MV-4-11 (cell line): ENCODE results near the gene USP51.
"Not testable (repeated sequence)": the region's sequence is repeated elsewhere in the genome, so short reads cannot be mapped to it uniquely, and the experiment has no call there.

Source experiments
- DNase-seq: peaks from one replicate; lab custom pipeline; 2025; lab: John Stamatoyannopoulos, UW

The USP51 gene

DNA sequence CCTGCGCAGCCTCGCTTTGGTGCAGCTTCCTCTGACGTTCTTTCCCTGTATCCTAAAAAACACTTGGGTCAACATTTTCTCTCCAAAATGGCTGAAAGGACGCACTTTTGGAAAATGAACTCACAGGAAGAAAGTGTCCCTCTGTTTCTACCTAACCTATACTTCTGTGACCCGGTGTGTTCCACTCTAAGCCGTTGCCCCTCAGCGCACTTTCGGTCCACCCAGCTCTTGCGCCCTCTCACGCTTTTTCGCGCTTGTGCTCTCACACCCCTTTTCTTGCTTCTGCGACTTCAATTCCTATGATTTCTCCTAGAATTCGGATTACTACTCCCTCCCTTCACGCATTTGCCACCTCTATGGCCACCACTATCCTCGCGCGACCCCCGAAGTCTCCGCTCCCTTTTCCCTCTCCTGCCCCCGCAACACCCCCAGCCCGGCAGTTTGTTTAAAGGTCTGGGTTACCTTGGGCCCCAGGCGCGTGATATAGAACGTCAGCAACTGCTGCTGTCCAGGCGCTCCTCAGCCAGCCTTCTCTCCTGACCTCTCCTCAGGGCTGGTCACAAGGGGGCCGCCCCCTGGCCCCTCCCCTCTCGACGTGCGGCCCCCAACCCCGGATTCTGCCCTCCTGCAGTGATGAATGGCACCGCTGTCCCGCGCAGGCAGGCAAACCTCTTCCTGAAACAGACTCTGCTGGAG lies at the start of gene USP51:
Gene USP51, minus strand, starts transcription at position 535 of the 696 bp plus-strand sequence. CDS start 909 bp downstream, outside the sequence.
- peak; percentile 41 for DNase-seq

GRCh38 chrX:55524487-55524886 lies 34.8 kb upstream of the USP51 start:
- no peak for DNase-seq

GRCh38 chrX:55523356-55523755 lies 33.7 kb upstream of the USP51 start:
- DNase-seq, result no peak

GRCh38 chrX:55522596-55523276 lies 33.1 kb upstream of the USP51 start:
- no peak for DNase-seq

GRCh38 chrX:55521687-55522086 lies 32.0 kb upstream of the USP51 start:
- no peak for DNase-seq

- not testable (repeated sequence) for DNase-seq
Measured at GRCh38 chrX:55516794-55517481, 27.3 kb upstream of the USP51 start.

- not testable (repeated sequence) for DNase-seq
Measured at GRCh38 chrX:55513045-55513737, 23.5 kb upstream of the USP51 start.

DNA sequence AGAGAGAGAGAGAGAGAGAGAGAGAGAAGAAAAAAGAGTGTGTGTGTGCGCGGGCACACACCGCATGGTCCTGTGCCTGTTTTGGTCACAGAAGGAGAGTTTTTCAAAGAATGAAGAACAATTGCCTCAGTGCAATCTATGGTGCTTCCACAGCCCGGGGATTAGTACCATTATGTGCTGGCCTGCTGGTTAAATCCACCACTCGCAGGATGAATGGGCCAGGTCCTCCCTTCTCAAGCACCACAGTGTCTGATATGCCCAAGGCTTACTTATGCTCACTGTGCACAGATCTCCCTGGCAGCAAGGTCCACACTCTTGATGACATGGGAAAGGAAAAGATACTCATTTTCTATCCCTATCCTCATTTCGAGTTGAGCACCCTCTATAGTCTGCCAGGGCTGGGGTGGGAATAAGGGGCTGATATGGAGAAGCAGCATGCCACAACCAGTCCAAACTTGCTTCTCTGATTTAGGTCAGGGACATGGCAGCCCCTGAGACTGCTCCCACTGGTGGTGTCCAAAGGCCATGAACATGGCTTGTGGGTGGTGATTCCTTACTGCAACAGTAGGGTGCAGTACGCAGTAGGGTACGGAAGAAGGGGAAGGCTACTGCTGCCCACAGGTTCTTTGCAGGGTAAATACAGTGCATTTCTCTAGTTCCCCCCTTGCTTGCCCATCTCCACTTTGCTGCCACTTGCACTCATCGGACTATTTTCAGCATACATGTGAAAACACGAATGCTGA lies 18.9 kb upstream of the USP51 start:
- DNase-seq, result not testable (repeated sequence)

DNA sequence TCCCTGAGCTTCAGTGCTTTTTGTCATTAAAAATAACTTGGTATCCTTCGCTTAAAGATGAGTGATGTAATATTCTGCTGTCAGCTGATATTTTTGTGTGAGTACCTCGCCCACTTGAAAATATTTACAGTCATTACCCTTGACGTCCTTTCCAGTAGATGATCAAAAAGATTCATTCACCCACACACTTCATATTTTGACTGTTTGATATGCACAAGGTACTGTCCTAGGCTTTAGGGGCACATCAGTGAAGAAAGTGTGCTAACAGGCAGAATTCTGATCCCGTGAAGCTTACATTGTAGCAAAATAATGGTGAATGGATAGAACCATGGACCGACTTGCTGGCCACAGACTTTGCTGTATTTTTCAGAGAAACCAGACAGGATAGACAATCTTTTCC lies 18.1 kb upstream of the USP51 start:
- not testable (repeated sequence) for DNase-seq

DNA sequence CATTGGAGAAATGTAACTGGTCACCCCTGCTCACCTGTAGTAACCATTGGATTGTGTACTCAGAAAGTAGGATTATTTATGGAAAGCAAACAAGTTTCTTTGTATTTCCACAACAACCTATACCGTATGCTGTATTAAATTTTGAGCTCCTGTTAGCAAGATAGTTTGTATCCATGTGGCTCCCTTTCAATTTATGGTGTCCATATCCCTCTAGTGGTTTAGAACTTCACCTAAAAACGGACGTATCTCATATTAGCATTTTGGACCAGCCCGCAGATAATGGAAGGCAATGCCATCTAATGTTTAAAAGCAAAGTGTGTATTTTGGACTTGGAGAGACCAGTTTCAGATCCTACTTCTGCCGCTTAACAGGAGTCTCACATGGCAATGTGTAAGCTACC lies 17.4 kb upstream of the USP51 start:
- DNase-seq, result not testable (repeated sequence)

GRCh38 chrX:55490974-55491373 lies 1.3 kb upstream of the USP51 start:
- DNase-seq, result no peak

DNA sequence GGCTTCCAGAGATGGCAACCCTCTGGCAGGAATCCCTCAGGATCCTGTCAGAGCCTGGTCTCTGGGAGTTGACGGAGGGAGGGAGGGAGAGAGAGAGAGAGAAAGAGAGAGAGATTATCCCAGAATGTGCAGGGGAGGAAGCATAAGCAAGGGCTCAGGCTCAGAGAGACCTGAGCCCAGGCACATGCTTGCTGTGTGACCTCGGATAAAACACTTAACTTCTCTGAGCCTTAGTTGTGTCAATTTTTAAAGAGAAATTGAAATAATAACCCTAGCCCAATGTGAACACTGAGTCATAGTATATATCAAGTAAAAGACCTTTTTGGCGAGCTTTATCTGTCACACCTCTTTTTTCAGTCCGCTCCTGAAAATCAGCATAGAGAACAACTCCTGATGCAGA lies 473 bp upstream of the USP51 start:
- no peak for DNase-seq

DNA sequence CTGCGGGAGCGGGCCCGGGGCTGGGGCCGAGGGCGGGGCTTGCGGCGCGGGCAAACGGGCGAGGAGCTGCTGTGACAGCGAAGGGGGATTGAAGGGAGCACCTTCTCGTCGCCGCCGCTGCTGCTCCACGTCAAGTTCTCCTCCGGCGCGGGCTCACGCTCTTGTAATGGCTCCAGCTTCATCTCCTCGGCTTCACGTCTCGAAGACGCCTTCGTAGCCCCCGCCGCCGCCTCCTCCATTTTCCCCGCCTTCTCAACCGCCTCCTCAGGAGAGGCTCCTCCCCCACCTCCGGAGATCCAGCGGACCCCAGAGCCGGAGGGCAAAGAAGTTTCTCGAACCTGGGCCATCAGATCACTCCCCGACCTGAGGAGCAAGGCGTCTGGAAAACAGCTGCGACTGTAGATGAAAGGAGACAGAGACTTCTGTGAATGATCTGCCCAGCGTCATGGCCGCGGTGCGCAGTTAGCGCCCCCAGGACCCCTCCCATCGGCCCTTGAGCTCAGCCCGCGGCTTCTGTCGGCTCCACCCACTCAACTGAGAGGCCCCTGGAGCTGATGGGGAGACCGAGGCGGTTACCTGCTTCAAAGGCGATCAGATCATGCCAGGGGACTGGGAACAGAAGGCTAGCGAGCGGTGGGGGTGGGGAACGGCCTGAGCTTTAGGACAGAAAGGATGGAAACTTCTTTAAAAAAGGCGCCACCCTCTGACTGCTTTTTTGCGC lies 895 bp downstream of the USP51 start:
- peak; percentile 0 for DNase-seq

GRCh38 chrX:55488006-55488592 lies 1.5 kb downstream of the USP51 start:
- no peak for DNase-seq

- no peak for DNase-seq
Measured at GRCh38 chrX:55487143-55487542, 2.5 kb downstream of the USP51 start.

DNA sequence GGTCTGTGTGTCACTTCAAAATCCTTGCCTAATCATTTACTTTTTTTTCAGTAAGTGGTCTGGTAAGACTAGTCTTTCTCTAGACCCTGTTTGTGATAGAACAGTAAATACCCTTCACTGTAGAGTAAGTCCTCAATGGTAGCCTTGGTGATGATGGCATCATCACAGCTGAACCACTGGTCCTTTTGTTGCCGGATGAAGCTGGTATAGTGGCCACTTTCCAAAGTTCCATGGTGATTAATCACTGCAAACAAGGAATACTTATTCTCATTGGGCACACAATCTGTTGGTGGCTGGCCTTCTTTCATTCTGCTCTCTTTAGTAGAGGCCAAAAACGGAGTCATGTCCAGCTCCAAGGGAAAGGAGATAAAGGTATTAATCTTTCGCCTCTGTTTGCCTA lies 2.9 kb downstream of the USP51 start:
- no peak for DNase-seq

GRCh38 chrX:55484948-55485347 lies 4.7 kb downstream of the USP51 start:
- peak; percentile 37 for DNase-seq

DNA sequence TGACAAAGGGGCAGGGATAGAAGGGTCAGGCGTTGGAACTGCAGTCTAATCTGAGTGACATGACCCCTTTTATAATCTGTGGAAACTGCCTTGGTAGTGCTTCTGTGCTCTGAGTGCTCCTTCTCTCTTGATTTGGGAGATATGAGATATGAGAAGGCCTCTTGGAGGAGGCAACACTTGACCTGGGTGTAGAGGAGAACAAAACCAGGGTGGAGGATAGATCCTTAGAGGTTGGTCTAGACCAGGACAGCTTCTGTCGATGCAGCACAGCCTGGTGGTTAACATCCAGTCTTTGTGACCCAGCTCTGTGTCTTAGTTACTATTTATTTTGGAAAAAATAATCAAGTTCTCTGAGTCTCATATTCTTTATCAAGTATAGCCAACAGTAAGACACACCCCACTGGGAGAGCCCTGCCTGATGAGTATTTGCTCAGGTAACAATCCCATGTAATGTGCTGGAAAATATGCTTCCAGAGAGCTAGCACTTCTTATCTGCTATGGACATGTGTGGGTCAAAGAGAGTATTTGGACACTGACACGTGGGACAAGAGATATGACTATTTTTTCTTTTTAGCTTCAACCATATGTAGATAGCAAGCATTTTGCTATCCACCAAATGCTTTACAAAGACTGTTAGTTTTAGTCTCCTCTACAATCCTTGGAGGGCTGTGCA lies 9.1 kb downstream of the USP51 start:
- DNase-seq, result no peak

- not testable (repeated sequence) for DNase-seq
Measured at GRCh38 chrX:55479956-55480355, 9.7 kb downstream of the USP51 start.

DNA sequence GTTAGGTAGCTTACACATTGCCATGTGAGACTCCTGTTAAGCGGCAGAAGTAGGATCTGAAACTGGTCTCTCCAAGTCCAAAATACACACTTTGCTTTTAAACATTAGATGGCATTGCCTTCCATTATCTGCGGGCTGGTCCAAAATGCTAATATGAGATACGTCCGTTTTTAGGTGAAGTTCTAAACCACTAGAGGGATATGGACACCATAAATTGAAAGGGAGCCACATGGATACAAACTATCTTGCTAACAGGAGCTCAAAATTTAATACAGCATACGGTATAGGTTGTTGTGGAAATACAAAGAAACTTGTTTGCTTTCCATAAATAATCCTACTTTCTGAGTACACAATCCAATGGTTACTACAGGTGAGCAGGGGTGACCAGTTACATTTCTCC lies 23.9 kb downstream of the USP51 start:
- DNase-seq, result not testable (repeated sequence)
